Parathyroid adenoma (tissue), 2 donors: ENCODE measurements around the gene TRABD2A.

Experiments used
- H2AFZ ChIP-seq: fragments of 300-600 bp; sonication (generic); one replicate; pipeline ENCODE4 v1.7.0; 2017; ENCODE audit warnings: antibody characterized with exemption, mild to moderate bottlenecking
- H3K27ac ChIP-seq: fragments of 300-600 bp; sonication (generic); one replicate; pipeline ENCODE4 v1.7.0; 2017
- H3K27me3 ChIP-seq: fragments of 300-600 bp; sonication (generic); one replicate; pipeline ENCODE4 v1.7.0; 2017; ENCODE audit warnings: low read length; ENCODE audit not compliant: control insufficient read depth, insufficient read depth
- H3K36me3 ChIP-seq: fragments of 300-600 bp; sonication (generic); one replicate; pipeline ENCODE4 v1.7.0; 2017; ENCODE audit warnings: low read length; ENCODE audit not compliant: control insufficient read depth, insufficient read depth
- H3K4me1 ChIP-seq: fragments of 300-600 bp; sonication (generic); one replicate; pipeline ENCODE4 v1.7.0; 2017; ENCODE audit warnings: control low read depth
- H3K4me2 ChIP-seq: fragments of 300-600 bp; sonication (generic); one replicate; pipeline ENCODE4 v1.7.0; 2017; ENCODE audit warnings: low read length
- H3K4me3 ChIP-seq: fragments of 300-600 bp; sonication (generic); one replicate; pipeline ENCODE4 v1.7.0; 2017; ENCODE audit warnings: low read depth, low read length
- H3K79me2 ChIP-seq: fragments of 300-600 bp; sonication (generic); one replicate; pipeline ENCODE4 v1.7.0; 2017; ENCODE audit warnings: control low read depth
- H3K9ac ChIP-seq: fragments of 300-600 bp; sonication (generic); one replicate; pipeline ENCODE4 v1.7.0; 2017; ENCODE audit warnings: mild to moderate bottlenecking
- H3K9me3 ChIP-seq: fragments of 300-600 bp; sonication (generic); one replicate; pipeline ENCODE4 v1.7.0; 2017; ENCODE audit warnings: low read length; ENCODE audit not compliant: control insufficient read depth
- CTCF ChIP-seq: fragments of 300-600 bp; sonication (generic); IDR thresholded peaks from one replicate; pipeline ENCODE4 v1.7.0; 2017; ENCODE audit warnings: antibody characterized with exemption, mild to moderate bottlenecking
- donor health status: primary hyperparathyroidism.

TRABD2A gene

GRCh38 chr2:84880645-84881521 lies at the start of gene TRABD2A:
Gene TRABD2A, minus strand, starts transcription at chr2:84881084. Its CDS starts 45 bp downstream, at chr2:84881039.
- Histone ChIP-seq H3K4me3 (peak within 1 kb of the TSS; percentile 66), H3K36me3 (no peaks in the 10 kb centered on the region), H2AFZ (peak within 1 kb of the TSS; percentile 77), H3K27ac (no peak within 1 kb of the TSS), H3K79me2 (no peaks in the 10 kb centered on the region), H3K4me1 (peaks cover 8% of the 10 kb centered on the region), H3K4me2 (peak within 1 kb of the TSS; percentile 75), H3K9me3 (no peaks in the 10 kb centered on the region), H3K9ac (no peak within 1 kb of the TSS), H3K27me3 (no peaks in the 10 kb centered on the region)
- no peak for TF ChIP-seq CTCF

GRCh38 chr2:84927275-84927627 lies 46.4 kb upstream of the TRABD2A start:
- H3K79me2 ChIP-seq, result no peaks in the 10 kb centered on the region
- no peak overlapping the region for H3K4me3 ChIP-seq
- H3K27ac ChIP-seq, result no peak overlapping the region
- H3K4me1 ChIP-seq, result no peaks in the 10 kb centered on the region
- peak overlapping the region; percentile 71 for H2AFZ ChIP-seq
- no peak overlapping the region for H3K9ac ChIP-seq
- H3K9me3 ChIP-seq, result no peaks in the 10 kb centered on the region
- no peaks in the 10 kb centered on the region for H3K36me3 ChIP-seq
- no peak for TF ChIP-seq CTCF
- no peak overlapping the region for H3K4me2 ChIP-seq
- H3K27me3 ChIP-seq, result no peaks in the 10 kb centered on the region

GRCh38 chr2:84925724-84926376 lies 45.0 kb upstream of the TRABD2A start:
- peak; percentile 99 for TF ChIP-seq CTCF
- H3K27ac ChIP-seq, result peak overlapping the region; percentile 35
- peak overlapping the region; percentile 73 for H2AFZ ChIP-seq
- no peak overlapping the region for H3K9ac ChIP-seq
- no peaks in the 10 kb centered on the region for H3K4me1 ChIP-seq
- H3K4me3 ChIP-seq, result peak overlapping the region; percentile 15
- H3K36me3 ChIP-seq, result no peaks in the 10 kb centered on the region
- H3K27me3 ChIP-seq, result no peaks in the 10 kb centered on the region
- H3K9me3 ChIP-seq, result no peaks in the 10 kb centered on the region
- H3K79me2 ChIP-seq, result no peaks in the 10 kb centered on the region
- H3K4me2 ChIP-seq, result peak overlapping the region; percentile 51

DNA sequence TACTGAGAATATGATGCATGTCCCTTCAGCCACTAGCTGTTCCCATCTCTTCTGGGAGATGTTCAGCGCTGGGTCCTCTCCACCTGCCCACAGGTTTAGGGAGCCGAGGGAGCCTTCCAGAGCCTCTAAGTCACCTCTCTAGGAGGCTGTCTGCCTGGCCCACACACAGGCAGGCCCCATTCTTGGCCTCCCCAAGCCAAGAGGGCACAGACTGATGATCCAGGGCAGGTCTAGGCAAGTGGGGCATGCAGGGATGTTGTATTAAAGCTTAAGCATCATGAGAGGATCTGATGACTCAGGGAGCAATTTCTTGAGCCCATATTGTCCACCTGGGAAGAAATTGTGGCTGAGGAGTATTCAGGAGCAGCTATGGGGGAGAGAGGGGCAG lies 44.4 kb upstream of the TRABD2A start:
- Histone ChIP-seq H3K4me1 (no peaks in the 10 kb centered on the region), H3K27ac (peak overlapping the region; percentile 35), H3K9me3 (no peaks in the 10 kb centered on the region), H2AFZ (peak overlapping the region; percentile 73), H3K27me3 (no peaks in the 10 kb centered on the region), H3K4me2 (no peak overlapping the region), H3K9ac (no peak overlapping the region), H3K36me3 (no peaks in the 10 kb centered on the region), H3K4me3 (no peak overlapping the region), H3K79me2 (no peaks in the 10 kb centered on the region)
- TF ChIP-seq CTCF, result no peak
